HG03442 (cell line): Measurements from ENCODE around the gene NR5A1.

Source experiments
- ATAC-seq: cut with Tn5 transposase; IDR thresholded peaks from one replicate; pipeline ENCODE4 v1.9.1; 2021; ENCODE audit warnings: mild to moderate bottlenecking, moderate library complexity; ENCODE audit not compliant: unreplicated experiment

Gene NR5A1

DNA sequence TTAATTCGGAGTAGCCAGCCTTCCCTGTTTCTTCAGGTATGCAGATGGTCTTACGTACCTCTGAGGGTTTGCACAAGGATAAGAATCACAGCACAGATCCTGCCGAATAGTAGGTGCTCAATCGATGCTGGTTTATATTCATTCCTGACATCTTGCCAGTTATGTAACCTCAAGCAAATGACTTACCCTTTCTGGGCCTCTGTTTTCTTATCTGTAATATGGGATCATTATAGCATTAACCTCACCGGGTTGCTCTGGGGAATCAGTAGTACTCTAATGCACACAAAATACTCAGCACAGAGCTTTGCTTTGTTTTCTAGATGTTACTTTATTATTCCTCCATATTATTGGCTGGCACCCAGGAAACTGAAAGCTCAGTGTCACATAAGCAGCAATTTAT is 7.7 kb upstream of the NR5A1 start:
- ATAC-seq = no peak

DNA sequence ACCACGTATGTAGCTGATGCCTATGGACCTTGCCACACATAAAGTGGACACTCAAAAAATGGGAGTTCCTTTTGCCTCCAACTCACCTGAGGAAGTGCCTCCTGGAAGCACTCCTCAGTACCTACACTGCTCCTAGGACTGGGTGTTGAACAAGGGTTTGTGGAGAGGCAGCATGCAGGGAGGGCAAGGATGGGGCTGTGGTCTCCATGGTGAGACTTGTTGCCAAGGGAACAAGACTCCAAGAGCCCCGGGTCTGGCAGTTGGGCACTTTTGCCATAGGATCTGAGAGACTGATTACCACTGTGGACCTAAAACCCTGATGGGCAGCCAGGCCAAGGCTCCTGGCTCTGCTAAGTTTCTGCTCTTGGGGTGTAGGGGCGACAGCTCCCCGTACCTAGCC is 6.9 kb upstream of the NR5A1 start:
- no peak for ATAC-seq

DNA sequence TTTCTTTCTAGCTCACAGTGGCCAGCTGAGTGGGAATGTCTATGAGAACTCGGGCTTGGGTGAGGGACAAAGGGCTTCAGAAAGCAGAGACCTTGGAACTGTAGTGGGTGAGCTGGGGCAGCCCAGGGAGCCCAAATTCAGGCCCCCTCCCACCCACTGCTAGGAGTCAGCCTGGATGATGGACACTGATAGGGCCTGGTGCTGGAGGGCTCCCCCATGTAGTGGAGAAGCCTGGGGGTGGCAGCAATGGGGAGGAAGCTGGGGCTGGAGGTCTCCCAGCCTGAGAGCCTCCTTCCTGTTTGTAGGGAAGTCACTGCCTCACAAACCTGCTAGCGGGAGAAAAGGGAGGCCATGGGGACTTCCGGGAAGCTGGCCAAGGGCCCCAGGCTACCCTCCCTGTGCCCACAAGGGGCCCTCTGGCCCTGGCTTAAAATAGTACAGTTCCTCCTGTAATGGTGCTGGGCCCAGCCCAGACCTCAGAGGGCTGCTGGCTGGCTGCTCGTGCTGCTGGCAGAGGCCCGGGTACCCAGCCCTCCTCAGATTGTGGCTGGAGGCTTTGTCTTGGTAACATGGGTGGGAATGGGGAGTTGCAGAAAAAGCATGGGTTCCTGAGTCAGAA is 6.3 kb upstream of the NR5A1 start:
- no peak for ATAC-seq

DNA sequence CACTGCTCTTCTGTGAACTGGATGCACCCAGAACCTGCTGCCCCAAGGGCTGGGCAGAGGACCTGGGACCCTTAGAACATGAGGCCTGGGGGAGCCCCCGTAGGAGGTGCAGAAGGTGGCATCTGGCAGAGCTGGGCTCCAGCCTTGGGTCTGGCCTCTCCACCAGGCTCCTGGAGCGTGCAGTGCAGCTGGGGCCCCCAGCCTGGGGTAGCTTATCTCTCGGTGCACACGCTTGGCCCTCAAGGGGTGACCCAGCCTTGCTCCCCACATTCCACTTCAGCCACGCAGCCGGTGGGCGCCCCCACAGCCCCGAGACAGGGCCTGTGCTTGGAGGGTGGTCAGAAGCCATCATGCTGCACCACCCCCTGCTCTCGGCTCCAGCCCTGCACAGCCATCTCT is 5.6 kb upstream of the NR5A1 start:
- no peak for ATAC-seq

DNA sequence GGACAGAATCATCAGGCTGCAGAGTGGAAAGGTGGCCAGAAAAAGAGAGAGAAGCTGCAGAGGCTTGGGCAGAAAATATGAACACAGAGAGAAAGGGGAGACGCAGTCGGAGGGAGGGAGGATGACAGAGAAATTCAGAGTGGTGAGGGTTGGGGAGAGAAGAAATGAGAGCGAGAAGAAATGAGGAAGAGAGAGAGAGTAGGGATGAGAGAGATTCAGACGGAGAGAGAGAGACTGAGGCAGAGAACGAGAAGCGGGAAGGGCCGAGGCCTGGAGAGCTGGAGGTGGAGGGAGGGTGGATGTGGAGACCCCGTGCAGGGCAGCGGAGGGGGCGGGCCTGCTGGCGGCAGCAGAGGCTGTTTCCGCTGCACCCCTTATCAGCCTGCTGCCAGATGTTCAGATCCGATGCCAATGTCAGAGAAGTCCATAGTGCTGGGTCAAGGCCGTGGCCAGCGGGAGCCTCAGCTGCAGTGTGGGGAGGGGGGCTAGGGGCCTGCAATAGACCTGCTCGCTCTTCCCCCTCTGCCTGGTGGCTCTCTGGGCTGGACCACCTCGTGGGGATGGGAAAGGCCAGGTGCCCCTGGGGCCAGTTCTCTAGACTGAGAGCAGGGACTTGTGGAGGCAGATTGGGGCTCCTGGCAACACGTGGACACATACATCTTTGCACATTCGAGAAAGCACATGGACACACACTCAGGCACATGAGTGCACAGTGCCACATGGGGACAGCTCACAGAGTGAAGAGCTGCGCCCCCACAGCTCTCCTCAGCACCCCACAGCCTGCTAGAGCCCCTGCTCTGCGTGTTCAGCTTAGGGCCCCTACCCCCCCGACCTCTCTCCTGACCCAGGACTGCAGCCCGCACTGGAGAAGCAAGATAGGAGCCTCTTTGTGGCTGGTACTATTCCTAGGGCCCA is 4.9 kb upstream of the NR5A1 start:
- ATAC-seq = no peak

DNA sequence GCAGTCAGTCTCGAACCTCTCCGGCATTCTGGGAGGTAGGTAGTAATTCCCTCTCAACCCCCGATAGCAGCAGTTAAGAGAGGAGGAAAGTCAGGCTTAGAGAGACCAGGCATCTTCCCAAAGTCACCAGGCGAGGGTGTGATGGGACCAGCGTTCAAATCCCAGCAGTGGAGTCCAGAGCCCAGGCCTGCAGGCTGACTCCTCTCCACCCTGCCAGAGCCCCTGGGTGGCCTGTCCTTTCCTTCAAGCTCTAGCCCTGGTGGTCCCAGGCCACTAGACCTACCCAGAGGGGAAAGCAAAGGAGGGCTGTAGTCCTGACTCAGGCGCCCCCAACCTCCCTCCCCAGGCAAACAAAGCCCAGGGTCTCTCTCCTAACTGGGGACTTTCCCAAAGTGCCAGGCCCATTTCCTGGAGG is 4.2 kb upstream of the NR5A1 start:
- ATAC-seq = no peak

DNA sequence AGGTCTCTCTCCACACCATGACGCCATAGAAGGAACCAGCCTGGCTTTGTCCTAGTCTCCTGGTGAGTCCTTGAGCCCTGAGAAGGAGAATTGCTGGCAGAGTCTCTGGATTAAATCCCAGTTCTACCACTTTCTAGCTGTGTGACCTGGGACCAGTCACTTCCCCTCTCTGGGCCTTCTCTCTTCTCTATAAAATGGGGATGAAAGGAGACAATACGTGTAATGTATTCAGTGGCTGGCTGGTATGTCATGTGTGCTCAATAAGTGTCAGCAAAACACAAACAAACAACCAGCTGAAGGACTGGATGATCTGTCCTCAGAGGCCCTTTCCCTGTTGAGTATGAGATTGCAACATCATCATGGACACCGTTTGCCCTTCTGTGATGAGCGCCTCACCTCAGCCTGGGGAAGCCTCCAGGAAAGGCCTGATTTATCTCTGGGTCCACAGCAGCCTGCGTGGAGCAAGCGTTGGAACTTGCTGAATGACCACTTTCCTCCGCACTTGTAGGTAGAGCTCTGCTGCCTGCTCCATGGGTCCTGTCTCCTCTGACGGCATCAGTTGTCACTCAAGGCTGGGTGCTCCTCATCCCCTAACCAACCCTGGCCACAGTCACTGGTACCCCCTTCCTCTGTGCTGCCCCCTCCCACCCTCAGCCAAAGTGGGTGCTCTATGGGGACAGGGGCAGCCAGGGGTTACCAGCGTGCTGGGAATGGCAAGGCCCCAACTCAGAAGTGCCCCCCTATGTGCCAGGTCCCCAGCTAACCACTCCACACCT is 3.6 kb upstream of the NR5A1 start:
- ATAC-seq = no peak

DNA sequence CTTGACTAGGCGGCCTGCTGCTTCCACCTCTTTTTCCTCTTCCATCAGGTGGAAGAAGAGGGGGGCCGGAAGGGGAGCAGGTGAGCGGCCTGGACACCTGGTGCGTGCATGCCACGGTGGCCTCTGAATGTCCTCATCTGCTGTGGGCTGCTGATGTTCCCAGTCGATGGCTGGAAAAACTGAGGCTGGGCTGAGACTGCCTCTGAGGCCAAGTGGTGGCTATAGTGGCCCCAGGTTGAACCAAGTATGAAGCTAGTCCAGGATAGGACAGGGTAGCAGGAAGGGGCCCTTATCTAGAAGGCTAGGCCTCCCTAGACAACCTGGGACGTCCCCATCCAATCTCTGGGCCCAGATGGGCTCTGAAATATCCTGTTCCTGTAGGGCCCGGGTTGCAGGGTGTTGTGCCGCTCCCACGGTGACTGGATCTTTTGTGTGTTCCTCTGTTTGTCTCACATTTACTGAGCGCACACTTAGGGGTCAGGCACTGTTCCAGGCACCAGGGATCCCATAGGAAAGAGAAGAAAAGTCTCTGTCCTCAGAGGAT is 753 bp upstream of the NR5A1 start:
- no peak for ATAC-seq

DNA sequence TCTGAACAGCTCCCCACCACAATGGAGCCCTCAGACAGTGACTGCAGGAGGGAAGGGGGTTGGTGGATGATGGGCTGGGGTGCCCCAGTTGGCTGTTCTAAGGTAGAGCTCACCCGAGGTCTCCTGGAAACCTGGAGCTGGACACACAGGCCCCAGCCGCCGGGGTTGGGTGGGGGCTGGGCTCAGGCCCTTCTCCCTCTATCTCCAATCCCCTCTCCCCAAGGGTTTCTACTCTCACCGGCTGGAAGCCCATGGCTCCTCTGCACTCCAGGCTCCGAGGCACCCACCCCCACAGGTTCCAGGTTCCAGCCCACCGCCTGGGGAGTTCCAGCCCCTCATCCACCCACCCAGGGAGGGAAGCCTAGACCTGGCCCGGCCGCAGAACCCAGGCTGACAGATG is 766 bp downstream of the NR5A1 start:
- no peak for ATAC-seq

DNA sequence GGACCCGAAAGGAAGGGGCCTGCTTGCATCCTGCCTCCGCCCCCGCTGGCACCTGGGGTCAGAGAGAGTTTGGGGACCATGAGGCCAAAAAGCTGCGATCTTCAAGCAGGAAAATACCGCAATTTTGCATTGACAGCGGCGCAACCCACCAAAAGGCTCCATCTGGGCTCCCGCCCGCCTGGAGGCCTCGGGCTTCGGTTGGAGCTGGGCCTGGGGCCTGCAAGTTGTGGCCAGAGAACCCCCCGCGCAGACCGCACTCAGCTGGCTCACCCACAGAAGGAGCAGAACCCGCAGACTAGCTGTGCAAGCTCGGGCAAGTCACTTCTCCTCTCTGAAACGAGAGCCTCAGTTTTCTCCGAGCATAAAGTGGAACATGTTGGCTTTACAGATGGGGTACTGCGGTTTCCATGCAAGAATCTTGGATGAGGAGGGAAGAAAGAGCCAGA is 1.3 kb downstream of the NR5A1 start:
- ATAC-seq = no peak

DNA sequence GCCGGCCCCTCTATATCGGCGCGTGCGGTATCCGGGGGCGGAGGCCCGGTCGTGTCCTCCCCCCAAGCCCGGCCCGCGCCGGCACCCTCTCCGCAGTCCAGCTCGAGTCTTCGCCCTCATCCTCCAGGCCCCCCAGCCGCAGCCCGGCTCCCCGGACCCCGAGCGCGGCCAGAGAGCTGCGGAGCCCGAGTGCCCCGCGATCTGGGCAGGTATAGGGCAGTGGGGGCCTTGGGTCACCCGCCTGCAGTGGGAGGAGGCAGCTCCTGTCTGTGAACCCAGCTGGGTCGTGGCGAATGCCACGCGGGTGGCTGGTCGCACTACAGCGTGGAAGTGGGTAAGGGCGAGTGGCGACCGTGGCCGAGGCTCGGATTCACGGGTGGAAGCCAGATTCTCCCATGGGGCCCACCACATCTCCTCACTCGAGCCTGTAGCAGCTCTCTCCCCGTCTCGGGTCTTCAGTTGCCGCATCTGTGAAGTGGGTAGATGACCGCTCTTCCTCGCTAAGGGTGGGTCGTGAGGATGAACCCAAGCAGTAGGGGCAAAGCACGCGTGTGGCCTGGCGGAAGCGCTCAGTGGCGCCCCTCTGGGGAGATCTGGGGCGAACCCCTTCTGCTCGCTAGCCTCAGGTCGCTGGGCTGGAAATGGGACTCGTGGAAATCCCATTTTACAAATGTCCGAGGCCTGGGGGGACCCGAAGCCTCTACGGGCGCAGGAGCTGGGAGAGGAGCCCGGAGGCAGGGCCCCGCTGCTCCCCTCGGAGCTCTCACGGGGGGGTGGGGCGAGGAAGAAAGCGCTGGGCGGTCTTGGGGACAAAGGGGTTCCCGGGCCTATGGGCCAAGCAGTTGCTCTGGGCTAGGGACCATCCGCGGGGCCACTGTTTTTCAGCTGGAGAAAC is 1.9 kb downstream of the NR5A1 start:
- ATAC-seq = no peak

DNA sequence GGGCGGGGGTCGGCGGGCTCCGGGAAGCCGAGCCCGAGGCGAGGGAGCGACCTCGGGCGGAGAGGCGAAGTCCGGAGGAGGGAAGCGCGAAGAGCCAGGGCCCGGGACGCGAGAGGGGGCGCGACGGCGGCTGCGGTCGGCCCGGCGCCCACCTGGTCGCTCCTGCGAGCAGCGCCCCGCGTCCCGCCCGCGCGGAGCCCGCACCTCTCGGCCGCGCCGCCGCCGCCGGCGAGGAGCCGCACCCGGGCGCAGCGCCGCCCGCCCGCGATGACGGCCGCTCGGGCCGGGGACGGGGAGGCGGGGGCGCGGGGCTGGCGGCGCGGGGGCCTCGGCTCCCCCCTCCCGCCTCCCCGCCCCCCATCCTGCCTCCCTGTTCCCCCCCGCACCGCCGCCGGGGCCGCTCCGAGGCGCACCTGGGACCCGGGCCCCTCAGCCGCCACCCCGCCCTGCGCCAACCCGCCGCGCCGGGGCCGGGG is 2.6 kb downstream of the NR5A1 start:
- no peak for ATAC-seq

DNA sequence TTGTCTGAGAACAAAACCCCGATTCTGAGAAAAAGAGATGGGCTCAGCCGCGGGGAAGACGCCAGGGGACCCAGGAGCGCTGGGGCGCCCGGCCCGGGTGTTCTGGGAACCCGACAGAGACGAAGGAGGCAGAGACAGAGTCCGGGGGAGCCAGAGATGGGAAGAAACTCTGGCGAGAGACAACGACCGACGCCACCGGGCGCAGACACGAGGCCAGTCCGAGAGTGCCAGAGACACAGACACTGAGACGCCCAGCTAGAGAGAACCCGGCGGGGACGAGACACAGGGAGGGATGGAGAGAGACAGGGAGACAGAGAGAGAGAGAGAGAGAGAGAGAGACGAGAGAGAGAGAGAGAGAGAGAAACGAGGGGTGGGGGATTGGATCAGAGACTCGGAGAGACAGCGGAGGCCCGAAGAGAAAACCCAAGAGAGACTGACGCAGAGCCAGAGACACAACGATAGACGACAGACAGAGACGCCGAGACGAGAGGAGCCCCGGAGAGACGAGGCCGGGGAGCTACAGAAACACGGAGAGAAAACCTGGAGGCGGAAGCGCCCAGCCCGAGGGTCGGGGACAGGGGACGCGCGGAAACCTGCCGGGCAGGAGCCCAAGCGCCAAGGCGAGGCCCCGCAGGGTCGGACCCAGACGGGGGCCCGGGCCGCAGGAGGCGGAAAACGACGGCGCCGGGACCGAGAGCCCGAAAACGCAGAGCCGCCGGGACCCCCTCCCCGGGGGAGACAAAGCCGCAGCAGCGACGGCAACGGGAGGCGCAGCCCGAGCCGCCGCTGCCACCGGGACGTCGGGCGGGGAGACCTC is 3.3 kb downstream of the NR5A1 start:
- no peak for ATAC-seq

DNA sequence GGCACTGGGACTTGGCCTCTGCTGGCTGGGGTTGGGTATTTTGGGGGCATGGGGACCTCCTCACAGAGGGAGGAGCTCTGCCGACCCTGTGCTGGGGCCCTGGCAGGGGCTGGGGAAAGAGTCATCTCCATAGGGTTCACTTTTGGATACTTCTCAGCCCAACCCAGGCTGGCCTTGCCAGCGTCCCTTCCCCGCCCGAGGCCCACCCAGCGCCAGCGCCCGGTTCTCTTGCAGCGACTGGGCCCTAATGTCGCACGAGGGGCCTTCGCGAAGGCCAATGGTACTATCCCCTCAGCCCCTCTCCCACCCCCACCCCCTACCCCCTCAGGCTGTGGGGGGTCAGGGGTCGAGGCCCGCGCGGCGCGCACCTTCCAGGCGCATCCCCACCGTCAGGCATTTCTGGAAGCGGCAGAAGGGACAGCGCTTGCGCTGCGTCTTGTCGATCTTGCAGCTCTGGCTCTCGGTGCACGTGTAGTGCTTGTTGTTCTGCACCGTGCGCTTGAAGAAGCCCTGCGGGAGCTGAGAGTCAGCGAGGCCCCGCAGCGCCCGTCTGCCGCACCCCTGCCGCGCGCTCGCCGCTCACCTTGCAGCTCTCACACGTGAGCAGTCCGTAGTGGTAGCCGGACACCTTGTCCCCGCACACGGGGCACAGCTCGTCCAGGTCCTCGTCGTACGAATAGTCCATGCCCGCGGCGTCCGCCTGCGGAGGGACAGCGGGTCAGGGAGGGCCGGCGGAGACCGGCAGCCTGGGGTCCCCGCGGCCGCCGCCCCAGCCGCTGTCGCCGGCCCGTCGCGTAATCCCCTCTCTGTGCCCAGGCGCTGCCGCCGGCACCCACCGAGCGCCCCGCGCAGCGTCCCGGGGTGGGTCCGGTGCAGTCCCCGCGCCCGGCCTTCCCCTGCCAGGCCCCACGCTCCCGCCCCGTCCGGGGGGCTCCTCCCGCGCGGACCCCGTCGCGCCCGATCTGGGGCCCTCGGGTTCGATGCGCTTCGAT is 4.2 kb downstream of the NR5A1 start:
- ATAC-seq = no peak

DNA sequence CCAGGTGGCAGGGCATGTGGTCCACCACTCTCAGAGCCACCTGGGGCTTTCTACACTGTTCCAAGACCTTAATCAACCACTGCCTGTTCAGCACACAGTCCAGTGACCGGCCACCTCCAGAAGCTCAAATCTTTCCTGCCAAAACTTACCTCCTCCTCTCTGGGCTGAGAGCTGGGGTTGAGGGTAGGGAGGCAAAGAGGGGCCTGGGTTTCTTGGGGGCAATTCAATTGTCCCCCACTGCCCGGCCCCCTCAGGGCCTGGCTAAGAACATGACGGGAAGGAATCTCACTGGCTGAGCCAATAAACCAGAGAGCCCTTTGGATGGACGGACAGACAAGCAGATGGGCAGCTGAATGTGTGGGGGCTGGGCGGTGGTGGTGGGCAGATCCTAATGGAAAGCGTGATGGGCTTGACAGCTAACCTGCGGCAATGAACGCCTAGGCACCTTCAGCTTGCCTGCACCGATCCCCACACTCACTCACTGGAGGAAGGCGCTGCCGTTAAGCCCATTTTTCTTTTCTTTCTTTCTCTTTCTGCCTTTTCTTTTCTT is 5.4 kb downstream of the NR5A1 start:
- no peak for ATAC-seq

DNA sequence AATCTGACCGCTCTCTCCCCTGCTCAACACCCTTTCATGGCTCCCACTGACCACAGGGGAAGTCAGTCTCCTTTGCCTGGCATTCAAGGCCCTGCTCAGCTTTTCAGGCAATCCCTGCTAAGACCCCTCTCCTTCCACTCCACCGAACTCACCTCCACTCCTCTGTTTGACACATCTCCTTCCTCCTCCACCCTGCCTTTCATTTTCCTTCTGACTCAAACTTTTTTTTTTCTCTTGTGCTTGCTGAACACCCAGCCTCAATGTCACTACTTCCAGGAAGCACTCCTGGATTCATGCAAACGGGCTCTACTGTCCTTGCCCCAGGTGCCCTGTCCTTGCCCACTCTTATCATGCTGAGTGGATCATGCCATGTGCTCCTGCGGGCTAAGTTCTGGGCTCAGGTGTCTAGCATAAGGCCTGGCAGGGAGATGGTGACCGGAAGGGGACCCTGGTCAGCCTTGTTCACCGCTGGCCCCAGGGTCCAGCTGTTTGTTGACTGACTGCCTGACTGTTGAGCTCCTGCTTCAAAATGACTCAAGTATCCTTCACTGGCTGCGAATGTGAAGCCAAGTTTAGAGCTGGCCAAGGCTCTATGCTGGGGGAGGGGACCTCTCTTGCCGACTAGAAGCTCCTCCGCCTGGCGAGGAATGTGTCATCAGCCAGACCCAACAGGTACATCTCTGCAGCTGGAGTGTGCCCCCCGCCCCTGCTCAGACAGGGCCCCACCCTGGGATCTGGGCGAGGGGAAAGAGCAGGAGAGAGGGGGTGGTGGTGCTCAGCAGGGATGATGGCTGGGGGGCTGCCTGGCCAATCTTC is 6.2 kb downstream of the NR5A1 start:
- no peak for ATAC-seq
